ENCODE data around the gene STXBP6.

DNA sequence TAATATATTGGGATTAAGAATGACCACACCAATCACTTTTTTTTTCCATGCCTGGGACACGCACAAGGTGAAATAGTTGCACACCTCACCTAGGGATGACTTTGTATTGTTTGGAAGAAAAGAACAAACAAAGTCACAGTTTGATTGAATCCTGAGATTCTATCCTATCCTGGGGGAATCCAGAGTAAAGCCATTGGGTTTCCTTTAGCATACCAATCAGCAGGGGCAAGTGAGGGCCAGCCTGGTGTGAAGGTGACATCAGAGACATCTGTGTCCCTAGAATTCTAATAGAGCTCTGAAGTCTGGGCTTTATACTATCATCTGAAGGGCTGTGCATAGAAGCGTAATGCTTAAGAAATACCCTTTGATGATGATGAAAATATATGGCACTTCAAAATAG, 199.9 kb downstream of the STXBP6 start:
- TF ChIP-seq, protein P1, sequence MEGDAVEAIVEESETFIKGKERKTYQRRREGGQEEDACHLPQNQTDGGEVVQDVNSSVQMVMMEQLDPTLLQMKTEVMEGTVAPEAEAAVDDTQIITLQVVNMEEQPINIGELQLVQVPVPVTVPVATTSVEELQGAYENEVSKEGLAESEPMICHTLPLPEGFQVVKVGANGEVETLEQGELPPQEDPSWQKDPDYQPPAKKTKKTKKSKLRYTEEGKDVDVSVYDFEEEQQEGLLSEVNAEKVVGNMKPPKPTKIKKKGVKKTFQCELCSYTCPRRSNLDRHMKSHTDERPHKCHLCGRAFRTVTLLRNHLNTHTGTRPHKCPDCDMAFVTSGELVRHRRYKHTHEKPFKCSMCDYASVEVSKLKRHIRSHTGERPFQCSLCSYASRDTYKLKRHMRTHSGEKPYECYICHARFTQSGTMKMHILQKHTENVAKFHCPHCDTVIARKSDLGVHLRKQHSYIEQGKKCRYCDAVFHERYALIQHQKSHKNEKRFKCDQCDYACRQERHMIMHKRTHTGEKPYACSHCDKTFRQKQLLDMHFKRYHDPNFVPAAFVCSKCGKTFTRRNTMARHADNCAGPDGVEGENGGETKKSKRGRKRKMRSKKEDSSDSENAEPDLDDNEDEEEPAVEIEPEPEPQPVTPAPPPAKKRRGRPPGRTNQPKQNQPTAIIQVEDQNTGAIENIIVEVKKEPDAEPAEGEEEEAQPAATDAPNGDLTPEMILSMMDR (IDR thresholded peaks at IDR 0.05), result no peak
- no peak for TF ChIP-seq POLR2A (IDR thresholded peaks at IDR 0.05)

Data from suprapubic skin (tissue), 3 donors.